H1 (cell line): Measurements from ENCODE around the gene PTPRR. TPM values are rescaled to one million over a fixed set of nuclear protein-coding genes. Genes with fewer than 3 reads are reported as not detected.

Experiments
- EGR1 ChIP-seq: IDR thresholded peaks from 2 replicates; pipeline ENCODE4 v1.6.1; 2011; ENCODE audit warnings: low read depth, low read length, borderline replicate concordance
- EZH2 ChIP-seq: fragments of 200-600 bp; sonication (generic); IDR thresholded peaks from 2 replicates; pipeline ENCODE4 v1.7.1; 2012; ENCODE audit warnings: low read depth, mild to moderate bottlenecking, moderate library complexity, low read length, inconsistent platforms; ENCODE audit not compliant: severe bottlenecking
- KDM1A ChIP-seq: fragments of 200-600, 300-600 bp; sonication (generic); IDR thresholded peaks from 2 replicates; pipeline ENCODE4 v1.7.1; 2016; ENCODE audit warnings: mild to moderate bottlenecking, low read length, borderline replicate concordance
- POLR2A ChIP-seq, 2 experiments: IDR thresholded peaks; 1 replicate in 1 of 2; 2 replicates in 1 of 2; pipeline ENCODE4 v1.6.1; 2011; ENCODE audit warnings: low read depth in 2 of 2, low read length in 2 of 2, mild to moderate bottlenecking in 2 of 2; ENCODE audit errors: control extremely low read depth in 1 of 2
- polyA plus RNA-seq, 7 experiments: library from polyadenylated mRNA; depleted of rRNA in 3 of 7; stranded (reverse) in 5 of 7; unstranded in 2 of 7; fragments of >200 nt in 5 of 7; fragments of 200-250 nt in 2 of 7; gene quantifications; 1 replicate in 5 of 7; 2 replicates in 1 of 7; 4 replicates in 1 of 7; pipeline versions ENCODE4 v1.2.1 to v1.2.3, GENCODE V29; 2011 to 2013; ENCODE audit warnings: missing spikeins in 2 of 7, mixed read lengths in 2 of 7
- total RNA-seq: library from RNA; stranded (reverse); fragmentation: NEBNext Ultra II Directional; extraction: Animal tissue kit (Norgen Biotek cat#: 25700); gene quantifications from 2 replicates; pipeline ENCODE4 v1.2.1, GENCODE V29; 2021
- TF ChIP-seq, protein P1 (sequence below): IDR thresholded peaks from 2 replicates; pipeline ENCODE4 v1.6.1; 2011; ENCODE audit warnings: low read depth, mild to moderate bottlenecking, low read length; ENCODE audit not compliant: insufficient read depth
- TF ChIP-seq, protein P2 (sequence below): IDR thresholded peaks from 2 replicates; pipeline ENCODE4 v1.6.1; 2012; ENCODE audit warnings: inconsistent platforms

Gene PTPRR
- total and polyA plus RNA-seq, 2 of the 8 experiments (the other 6 are each of a cell fraction or from before 2014, with no cell fraction given): 0.07 to 0.35 TPM

- TF ChIP-seq, protein P1, sequence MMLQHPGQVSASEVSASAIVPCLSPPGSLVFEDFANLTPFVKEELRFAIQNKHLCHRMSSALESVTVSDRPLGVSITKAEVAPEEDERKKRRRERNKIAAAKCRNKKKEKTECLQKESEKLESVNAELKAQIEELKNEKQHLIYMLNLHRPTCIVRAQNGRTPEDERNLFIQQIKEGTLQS: no peak
- TF ChIP-seq POLR2A (IDR thresholded peaks at IDR 0.05; ENCODE audit: control extremely low read depth in 1 of 2, low read depth in 2 of 2, low read length in 2 of 2) (no peak), EZH2 (no peak), KDM1A (no peak), EGR1 (no peak)
- TF ChIP-seq, protein P2, sequence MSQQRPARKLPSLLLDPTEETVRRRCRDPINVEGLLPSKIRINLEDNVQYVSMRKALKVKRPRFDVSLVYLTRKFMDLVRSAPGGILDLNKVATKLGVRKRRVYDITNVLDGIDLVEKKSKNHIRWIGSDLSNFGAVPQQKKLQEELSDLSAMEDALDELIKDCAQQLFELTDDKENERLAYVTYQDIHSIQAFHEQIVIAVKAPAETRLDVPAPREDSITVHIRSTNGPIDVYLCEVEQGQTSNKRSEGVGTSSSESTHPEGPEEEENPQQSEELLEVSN: no peak
Observed at GRCh38 chr12:70686299-70686698, 234.2 kb downstream of the PTPRR start (continued).
